ENCODE results near the gene GOLGA6L10.
"Not testable (repeated sequence)": the region's sequence is repeated elsewhere in the genome, so short reads cannot be mapped to it uniquely, and the experiment has no call there.

DNA sequence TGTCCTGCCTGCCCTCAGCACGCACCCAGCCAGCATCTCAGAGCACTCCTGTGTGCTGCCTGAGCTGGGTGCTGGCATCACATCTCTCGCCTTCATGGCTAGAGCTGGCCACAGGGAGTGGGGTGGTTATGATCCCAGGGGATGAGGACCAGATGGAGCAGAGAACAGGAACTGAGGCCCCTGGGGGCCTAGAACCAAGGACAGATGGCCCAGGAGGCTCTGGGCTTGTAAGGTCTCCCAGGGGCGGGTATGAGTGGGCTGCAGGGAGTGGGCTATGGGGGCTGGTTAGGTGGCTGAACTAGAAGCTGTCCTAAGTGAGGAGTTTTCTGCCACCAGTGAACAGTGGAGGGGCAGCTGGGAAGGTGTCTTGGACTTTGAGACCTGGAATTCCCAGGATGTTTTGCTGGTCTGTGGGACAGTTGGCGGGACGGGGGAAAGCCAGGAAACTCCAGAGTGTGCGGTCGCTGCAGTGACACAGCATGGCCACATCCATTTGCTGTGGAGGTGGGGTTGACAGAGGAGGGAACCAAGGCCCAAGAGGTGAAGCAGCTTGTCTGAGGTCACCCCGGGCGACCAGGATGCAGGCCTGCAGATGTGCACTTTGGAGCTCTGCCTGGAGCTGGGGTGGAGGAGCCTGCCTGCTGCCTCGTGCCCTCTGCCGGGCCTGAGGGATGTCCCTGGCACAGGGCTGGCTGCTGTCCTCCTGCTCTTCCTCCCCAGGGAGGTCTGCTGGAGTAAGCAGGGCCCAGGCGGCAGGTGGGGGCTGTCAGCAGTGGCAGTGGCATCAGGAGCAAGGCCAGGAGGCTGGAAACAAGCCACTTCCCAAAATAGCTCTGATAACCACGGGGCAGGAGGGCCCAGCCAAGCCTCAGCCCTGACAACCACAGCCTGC is 16.3 kb downstream of the GOLGA6L10 start:
- TF ChIP-seq, protein P1, sequence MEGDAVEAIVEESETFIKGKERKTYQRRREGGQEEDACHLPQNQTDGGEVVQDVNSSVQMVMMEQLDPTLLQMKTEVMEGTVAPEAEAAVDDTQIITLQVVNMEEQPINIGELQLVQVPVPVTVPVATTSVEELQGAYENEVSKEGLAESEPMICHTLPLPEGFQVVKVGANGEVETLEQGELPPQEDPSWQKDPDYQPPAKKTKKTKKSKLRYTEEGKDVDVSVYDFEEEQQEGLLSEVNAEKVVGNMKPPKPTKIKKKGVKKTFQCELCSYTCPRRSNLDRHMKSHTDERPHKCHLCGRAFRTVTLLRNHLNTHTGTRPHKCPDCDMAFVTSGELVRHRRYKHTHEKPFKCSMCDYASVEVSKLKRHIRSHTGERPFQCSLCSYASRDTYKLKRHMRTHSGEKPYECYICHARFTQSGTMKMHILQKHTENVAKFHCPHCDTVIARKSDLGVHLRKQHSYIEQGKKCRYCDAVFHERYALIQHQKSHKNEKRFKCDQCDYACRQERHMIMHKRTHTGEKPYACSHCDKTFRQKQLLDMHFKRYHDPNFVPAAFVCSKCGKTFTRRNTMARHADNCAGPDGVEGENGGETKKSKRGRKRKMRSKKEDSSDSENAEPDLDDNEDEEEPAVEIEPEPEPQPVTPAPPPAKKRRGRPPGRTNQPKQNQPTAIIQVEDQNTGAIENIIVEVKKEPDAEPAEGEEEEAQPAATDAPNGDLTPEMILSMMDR (conservative IDR thresholded peaks at IDR 0.05; ENCODE audit: low read depth, low read length) = not testable (repeated sequence)
- not testable (repeated sequence) for TF ChIP-seq EZH2 (IDR thresholded peaks at IDR 0.05; ENCODE audit: borderline replicate concordance, low read depth, low read length, poor library complexity, severe bottlenecking)

Data from A673 (cell line).